NCI-H2171 (cell line): Measurements from ENCODE around the gene TRAPPC8.

Experiments used
- DNase-seq: peaks from one replicate; lab custom pipeline; 2025; lab: John Stamatoyannopoulos, UW

The TRAPPC8 gene

DNA sequence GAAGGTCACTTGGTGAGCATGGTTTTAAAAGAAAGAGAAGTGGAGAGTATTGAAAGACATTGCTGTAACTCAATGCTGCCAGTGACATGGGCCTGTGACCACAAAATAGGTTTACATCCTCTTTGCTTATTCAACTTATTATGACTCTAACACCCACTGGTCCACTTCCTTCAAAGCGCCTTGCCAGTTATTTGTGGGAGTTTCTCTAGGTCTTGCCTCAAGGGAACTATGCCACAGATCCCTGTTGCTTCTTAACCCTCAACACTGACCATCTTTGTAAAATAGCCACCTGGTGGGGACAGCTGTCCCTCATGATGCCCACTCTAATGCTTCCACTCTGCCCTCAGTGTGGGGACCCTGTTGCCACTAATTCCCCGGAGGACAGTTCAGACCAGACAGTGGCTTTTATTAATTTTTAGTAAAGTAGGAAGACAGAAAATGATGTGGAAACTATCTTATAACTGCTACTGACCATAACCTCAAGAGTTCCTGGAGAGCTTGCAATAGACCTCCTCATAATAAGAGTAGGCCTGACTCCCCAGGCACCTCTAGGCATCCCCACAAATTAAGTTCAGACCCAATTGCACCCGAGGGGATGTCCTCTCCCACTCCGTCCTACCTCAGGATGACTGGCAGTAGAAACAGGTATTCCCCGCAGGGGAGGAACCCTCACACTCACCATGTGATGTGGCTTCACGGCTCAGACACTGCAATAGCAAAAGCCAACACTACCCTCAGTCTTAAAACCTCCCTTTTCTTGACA is 150.9 kb downstream of the TRAPPC8 start:
- no peak for DNase-seq

DNA sequence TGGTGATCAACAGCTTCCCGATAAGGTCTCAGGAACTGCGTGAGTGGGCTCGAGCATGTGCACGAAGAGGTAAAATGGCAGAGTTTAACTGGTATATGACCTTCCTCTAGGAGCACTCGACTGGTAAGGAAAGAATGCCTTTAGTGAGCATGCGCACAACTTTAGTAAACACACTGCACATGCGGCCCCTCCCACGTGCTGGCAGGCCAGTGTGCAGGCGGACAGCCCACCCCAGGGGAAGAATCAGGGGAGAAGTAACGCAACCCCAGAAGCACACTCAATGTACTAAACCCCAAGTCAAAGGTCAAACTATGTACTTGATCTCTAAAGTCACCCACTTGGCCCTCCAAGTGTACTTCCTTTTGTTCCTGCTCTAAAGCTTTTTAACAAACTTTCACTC is 153.5 kb downstream of the TRAPPC8 start:
- no peak for DNase-seq

DNA sequence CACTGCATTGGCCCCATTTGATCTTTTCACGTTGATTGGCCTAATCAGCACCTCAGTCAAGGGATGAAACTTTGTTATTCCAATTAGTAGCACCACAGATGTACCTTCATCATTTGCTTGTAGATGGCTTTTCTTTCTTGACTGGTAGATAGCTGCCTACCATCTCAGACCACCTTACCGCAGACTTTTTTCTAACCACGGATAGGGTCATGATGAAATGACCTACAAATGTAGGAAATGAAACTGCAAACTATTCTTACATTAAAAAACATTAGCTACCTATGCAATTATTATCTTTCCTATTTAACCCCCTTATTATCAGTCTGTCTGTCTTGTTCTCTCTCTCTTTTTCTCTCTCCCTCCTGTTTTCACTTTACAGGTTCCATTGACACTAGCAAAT is 159.9 kb downstream of the TRAPPC8 start:
- no peak for DNase-seq
